Prostate gland (tissue), 2 donors: ENCODE measurements around the gene GBP2. TPM values are rescaled to one million over a fixed set of nuclear protein-coding genes. Genes with fewer than 3 reads are reported as not detected.

Source experiments
- DNase-seq: peaks from one replicate; pipeline ENCODE4 v3.0.0-alpha.2; 2019; ENCODE audit warnings: low spot score
- H3K27ac ChIP-seq, 2 donors: fragments of 200-600 bp; sonication (generic); 2 replicates each; pipeline ENCODE4 v1.5.1; 2017 to 2019
- H3K27me3 ChIP-seq: fragments of 200-600 bp; sonication (generic); replicated peaks from 2 replicates; pipeline ENCODE4 v1.5.1; 2019; ENCODE audit not compliant: insufficient read depth
- H3K36me3 ChIP-seq, 2 donors: fragments of 200-600 bp; sonication (generic); 1 replicate in 1 of 2; 2 replicates in 1 of 2; pipeline versions ENCODE4 v1.5.1 to v1.8.1; 2017 to 2019
- H3K4me1 ChIP-seq: fragments of 200-600 bp; sonication (generic); replicated peaks from 2 replicates; pipeline ENCODE4 v1.5.1; 2019
- H3K4me3 ChIP-seq, 2 donors: fragments of 200-600 bp; sonication (generic); 2 replicates each; pipeline ENCODE4 v1.5.1; 2017 to 2019
- H3K9me3 ChIP-seq: fragments of 200-600 bp; sonication (generic); 2 replicates; pipeline ENCODE4 v1.5.1; 2017
- POLR2A ChIP-seq: fragments of 450-650 bp; IDR thresholded peaks from one replicate; pipeline ENCODE4 v1.6.1; 2016; ENCODE audit warnings: antibody characterized with exemption, mild to moderate bottlenecking
- POLR2AphosphoS5 ChIP-seq: sonication (generic); formaldehyde crosslinking; IDR thresholded peaks from one replicate; pipeline ENCODE4 v1.6.1; 2017; ENCODE audit warnings: antibody characterized with exemption
- WGBS: methylation state at CpG from one replicate; pipeline ENCODE4 v1.1.5; 2018; 5-methylcytosine and 5-hydroxymethylcytosine counted together
- intact Hi-C: fragments of 100-400 bp; cut with DNase I; formaldehyde crosslinking; loops from one replicate; pipeline ENCODE4 v1.14.2; 2022
- total RNA-seq, 2 donors: library from RNA; depleted of rRNA; stranded (reverse); fragments of >200 nt; gene quantifications; one replicate each; pipeline ENCODE4 v1.1.0, GENCODE V29; 2016
- TF ChIP-seq, protein P1 (sequence below), 4 experiments: fragments of 200-600 bp in 2 of 4; fragments of 450-650 bp in 2 of 4; sonication (generic) in 2 of 4; IDR thresholded peaks; 1 replicate in 3 of 4; 2 replicates in 1 of 4; pipeline ENCODE4 v1.5.1; 2016 to 2019; ENCODE audit warnings: antibody characterized with exemption in 4 of 4, mild to moderate bottlenecking in 2 of 4, moderate library complexity in 2 of 4

Gene GBP2
- total RNA-seq, 2 donors from 2014 or later, result 34.8 to 66.4 TPM

DNA sequence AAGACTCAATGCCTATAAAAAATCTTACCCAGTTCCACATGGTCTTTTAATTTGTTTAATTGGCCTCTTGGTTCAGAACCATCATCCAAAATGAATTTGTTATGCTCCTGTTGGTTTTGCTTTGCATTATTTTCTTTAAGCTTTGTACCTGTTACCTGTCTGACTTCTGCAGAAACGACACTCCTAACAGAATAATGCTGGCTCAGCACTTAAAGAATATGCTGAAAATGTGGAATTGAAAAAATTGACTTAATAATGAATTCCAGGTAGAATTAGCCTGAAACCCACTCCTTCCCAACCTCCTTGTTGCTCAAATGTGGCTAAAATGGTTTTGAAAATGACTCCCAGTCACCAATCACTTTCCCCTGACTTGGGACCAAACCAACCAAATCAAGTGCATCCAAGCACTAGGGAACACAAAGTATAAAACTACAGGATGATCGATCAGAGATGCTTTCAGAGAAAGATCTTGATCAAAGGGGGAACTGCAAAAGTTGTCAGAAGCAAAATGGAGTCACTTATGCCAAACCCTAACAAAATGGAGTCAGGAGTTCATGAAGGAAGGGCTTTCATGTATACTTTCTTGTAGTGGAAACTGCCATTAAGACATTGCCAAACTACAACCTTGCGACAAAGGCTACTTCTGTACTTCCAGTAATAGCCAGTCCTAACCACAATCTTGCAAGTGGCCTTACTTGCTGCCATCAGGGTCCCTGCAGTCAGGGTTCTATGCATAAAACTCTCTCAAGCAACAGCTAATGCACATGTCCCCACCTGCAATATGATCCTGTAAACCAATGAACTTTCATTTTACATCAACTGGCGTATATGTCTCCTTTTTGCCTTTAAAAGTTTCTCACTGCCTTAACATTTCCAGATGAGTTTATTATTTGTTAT, 44.5 kb upstream of the GBP2 start:
- intact Hi-C loops, result no loop called here
- no peak overlapping the region for H3K4me3 ChIP-seq
- DNase-seq, result no peak
- WGBS, result 84% methylated on average over 4 of the region's 4 CpGs
- H3K9me3 ChIP-seq, result no peaks in the 10 kb centered on the region
- no peaks in the 10 kb centered on the region for H3K27me3 ChIP-seq
- no peaks in the 10 kb centered on the region for H3K4me1 ChIP-seq
- TF ChIP-seq POLR2A (no peak), POLR2AphosphoS5 (no peak)
- TF ChIP-seq, protein P1, sequence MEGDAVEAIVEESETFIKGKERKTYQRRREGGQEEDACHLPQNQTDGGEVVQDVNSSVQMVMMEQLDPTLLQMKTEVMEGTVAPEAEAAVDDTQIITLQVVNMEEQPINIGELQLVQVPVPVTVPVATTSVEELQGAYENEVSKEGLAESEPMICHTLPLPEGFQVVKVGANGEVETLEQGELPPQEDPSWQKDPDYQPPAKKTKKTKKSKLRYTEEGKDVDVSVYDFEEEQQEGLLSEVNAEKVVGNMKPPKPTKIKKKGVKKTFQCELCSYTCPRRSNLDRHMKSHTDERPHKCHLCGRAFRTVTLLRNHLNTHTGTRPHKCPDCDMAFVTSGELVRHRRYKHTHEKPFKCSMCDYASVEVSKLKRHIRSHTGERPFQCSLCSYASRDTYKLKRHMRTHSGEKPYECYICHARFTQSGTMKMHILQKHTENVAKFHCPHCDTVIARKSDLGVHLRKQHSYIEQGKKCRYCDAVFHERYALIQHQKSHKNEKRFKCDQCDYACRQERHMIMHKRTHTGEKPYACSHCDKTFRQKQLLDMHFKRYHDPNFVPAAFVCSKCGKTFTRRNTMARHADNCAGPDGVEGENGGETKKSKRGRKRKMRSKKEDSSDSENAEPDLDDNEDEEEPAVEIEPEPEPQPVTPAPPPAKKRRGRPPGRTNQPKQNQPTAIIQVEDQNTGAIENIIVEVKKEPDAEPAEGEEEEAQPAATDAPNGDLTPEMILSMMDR (IDR thresholded peaks at IDR 0.05), result no peak
- no peaks in the 10 kb centered on the region for H3K36me3 ChIP-seq
- H3K27ac ChIP-seq, result peak overlapping the region in 1 of 2 donors; percentile 31

DNA sequence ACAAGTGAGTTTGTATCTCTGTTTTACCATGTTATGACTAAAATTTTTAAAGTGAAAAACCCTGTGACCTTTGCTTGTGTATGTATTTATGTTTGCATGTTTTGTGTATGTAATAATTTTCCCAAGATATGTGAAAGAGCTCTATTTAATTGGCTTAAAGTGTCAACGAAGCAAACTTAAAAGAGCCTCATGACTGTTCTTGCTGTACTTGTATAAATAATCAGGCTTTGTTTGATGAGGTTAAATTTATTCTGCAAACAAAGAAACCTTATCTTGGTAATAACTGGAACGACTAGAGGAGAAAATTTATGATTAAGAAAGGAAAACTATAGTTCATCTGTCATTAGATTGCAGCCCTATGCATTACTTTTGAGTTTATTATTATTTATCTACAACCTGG, 43.3 kb upstream of the GBP2 start:
- WGBS, result 17% methylated on average over 2 of the region's 2 CpGs
- H3K27ac ChIP-seq, result peak overlapping the region in 1 of 2 donors; percentile 31
- no peaks in the 10 kb centered on the region for H3K4me1 ChIP-seq
- H3K4me3 ChIP-seq, result no peak overlapping the region
- TF ChIP-seq POLR2AphosphoS5, result no peak
- TF ChIP-seq, protein P1 (IDR thresholded peaks at IDR 0.05), result no peak
- TF ChIP-seq POLR2A, result no peak
- no peaks in the 10 kb centered on the region for H3K36me3 ChIP-seq
- intact Hi-C loops, result no loop called here
- H3K9me3 ChIP-seq, result no peaks in the 10 kb centered on the region
- DNase-seq, result no peak
- H3K27me3 ChIP-seq, result no peaks in the 10 kb centered on the region

DNA sequence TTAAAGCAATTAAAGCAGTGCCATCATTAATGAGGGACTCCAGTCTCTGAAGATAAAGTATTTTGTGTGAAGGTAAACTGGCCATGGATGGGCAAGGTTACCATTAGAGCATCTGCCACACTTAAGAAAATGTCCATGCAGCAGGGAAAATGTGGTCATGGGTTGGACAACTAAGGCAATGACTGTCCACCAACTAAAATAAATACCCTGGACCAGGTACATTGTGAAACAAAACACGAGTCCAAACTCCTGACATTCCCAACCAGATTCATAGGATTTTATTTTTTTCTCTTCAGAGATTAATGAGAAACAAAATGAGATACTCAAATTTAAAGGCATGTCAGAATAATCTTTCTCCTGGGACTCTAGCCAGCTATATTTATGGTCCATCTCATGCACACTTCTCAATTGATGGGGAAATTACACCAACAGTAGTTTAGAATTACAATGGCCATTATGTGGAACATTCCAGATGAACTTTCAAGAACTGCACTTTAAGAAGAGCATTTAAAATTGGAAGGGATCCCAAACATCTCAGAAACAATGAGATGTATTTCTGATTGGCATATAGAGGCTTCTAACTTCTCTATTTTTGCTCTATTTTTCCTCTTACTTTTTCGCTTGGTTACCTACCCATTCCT, 41.8 kb upstream of the GBP2 start:
- H3K9me3 ChIP-seq, result no peaks in the 10 kb centered on the region
- no peaks in the 10 kb centered on the region for H3K36me3 ChIP-seq
- no peak overlapping the region for H3K4me3 ChIP-seq
- TF ChIP-seq, protein P1 (IDR thresholded peaks at IDR 0.05), result no peak
- intact Hi-C loops, result no loop called here
- H3K4me1 ChIP-seq, result no peaks in the 10 kb centered on the region
- H3K27me3 ChIP-seq, result no peaks in the 10 kb centered on the region
- 65% methylated on average over 2 of the region's 2 CpGs for WGBS
- H3K27ac ChIP-seq, result peak overlapping the region in 1 of 2 donors; percentile 30
- no peak for DNase-seq

DNA sequence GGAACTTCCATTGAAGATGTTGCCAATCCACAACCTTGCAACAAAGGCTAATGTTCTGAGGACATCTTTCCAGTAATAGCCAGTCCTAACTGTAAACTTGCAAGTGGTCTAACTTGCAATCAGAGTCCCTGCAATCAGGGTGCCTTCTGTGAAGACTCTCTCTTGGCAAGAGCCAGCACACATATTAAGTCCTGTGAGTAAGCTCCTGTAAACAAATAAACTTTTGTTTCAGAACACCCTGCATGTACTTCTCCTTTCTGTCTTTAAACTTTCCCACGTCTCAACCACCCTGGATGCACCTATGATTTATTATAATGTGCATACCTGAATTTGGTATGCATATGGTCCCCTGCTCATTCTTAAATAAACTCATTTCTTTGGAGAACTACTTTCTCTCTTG, 40.8 kb upstream of the GBP2 start:
- no peak overlapping the region for H3K4me3 ChIP-seq

More for the DNA sequence above, 40.8 kb upstream of the GBP2 start:
- H3K27me3 ChIP-seq, result no peaks in the 10 kb centered on the region
- intact Hi-C loops, result no loop called here
- peak overlapping the region in 1 of 2 donors; percentile 30 for H3K27ac ChIP-seq
- no peaks in the 10 kb centered on the region for H3K4me1 ChIP-seq
- H3K9me3 ChIP-seq, result no peaks in the 10 kb centered on the region
- TF ChIP-seq POLR2AphosphoS5 (peak; percentile 53), POLR2A (no peak)
- TF ChIP-seq, protein P1 (IDR thresholded peaks at IDR 0.05), result no peak
- DNase-seq, result peak; percentile 20
- WGBS, result 13% methylated on average over 1 of the region's 1 CpG
- no peaks in the 10 kb centered on the region for H3K36me3 ChIP-seq
